HL-60/S4 treated with retinoic acid at 250 ng/mL for 4 days and 3 days (cell line): Measurements from ENCODE around the gene PHRF1.

Experiments
- in situ Hi-C: fragments of 300-500 bp; cut with MboI; formaldehyde crosslinking; loops from 2 replicates; pipeline ENCODE4 v1.7.0; 2022; ENCODE audit warnings: low sequenced_read_pairs

PHRF1 gene, protein sequence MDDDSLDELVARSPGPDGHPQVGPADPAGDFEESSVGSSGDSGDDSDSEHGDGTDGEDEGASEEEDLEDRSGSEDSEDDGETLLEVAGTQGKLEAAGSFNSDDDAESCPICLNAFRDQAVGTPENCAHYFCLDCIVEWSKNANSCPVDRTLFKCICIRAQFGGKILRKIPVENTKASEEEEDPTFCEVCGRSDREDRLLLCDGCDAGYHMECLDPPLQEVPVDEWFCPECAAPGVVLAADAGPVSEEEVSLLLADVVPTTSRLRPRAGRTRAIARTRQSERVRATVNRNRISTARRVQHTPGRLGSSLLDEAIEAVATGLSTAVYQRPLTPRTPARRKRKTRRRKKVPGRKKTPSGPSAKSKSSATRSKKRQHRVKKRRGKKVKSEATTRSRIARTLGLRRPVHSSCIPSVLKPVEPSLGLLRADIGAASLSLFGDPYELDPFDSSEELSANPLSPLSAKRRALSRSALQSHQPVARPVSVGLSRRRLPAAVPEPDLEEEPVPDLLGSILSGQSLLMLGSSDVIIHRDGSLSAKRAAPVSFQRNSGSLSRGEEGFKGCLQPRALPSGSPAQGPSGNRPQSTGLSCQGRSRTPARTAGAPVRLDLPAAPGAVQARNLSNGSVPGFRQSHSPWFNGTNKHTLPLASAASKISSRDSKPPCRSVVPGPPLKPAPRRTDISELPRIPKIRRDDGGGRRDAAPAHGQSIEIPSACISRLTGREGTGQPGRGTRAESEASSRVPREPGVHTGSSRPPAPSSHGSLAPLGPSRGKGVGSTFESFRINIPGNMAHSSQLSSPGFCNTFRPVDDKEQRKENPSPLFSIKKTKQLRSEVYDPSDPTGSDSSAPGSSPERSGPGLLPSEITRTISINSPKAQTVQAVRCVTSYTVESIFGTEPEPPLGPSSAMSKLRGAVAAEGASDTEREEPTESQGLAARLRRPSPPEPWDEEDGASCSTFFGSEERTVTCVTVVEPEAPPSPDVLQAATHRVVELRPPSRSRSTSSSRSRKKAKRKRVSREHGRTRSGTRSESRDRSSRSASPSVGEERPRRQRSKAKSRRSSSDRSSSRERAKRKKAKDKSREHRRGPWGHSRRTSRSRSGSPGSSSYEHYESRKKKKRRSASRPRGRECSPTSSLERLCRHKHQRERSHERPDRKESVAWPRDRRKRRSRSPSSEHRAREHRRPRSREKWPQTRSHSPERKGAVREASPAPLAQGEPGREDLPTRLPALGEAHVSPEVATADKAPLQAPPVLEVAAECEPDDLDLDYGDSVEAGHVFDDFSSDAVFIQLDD (N-terminal part only)

DNA sequence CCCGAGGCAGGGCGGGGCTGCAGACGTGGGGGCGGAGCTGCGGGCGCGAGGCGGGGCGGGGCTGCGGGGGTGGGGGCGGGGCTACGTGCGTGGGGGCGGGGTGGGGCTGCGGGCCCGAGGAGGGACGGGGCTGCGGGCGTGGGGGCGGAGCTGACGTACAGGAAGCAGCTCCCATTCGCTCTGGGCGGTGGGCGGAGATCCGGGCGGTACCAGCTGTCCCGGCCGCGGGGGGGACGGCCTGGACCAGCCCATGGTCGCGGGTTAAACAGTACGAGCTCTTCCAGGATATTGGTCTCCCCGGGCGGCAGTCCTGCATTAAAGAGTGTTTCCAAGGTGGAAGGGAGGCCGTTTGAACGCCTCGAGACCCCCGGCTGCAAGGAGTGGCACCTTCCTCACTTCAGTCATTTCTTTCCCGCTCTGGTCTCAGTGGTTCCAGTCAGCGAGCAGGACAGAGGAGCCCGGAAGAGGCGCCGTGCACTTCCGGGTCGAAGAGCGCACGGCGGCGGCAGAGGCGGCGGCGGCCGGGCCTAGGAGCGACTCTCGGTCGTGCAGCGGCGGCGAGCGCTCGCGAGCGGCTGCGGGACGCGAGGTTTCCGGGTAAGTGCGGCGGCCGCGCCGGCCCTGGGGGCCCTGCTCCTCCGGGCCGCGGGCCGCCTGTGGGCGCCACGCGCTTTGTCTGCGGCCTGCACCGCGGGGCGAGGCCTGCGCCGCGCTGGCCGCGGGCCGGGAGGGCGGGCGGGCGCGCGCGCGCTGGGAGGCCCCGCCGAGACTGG, at the start of gene PHRF1:
Gene PHRF1 (plus strand): TSS at position 475 of the 773 bp plus-strand sequence. CDS start 5,043 bp downstream, outside the sequence.
- in situ Hi-C loops: no loop called here

DNA sequence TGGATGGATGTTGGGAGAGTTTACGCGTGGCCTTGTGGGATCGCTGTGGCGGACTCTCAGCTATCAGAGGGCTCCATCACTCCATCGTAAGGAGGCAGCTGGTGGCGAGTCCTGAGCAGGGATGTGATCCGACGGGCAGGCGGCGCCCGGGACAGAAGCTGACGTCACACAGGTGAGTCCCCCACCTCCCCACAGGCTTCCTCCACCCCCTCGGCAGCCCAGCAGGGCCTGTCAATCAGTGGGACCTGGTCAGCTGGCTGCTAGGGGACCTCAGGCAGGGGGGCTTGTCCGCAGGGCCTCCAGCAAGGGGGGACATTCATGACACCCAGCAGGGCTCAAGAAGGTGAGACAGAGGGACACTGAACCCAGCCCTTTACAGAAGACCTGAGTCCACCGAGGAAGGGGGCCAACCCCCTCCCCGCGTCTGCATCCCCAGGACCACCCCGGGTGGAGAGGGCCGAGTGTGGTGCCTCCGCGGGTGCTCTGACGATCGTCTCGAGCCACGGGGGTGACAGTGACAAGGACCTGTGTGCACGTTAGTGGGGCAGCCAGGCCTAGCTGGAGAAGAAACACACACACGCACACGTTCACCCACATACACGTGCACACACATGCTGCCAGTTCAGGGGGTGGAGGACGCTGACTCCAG, 48.0 kb upstream of the PHRF1 start:
- in situ Hi-C loops: no loop called here

DNA sequence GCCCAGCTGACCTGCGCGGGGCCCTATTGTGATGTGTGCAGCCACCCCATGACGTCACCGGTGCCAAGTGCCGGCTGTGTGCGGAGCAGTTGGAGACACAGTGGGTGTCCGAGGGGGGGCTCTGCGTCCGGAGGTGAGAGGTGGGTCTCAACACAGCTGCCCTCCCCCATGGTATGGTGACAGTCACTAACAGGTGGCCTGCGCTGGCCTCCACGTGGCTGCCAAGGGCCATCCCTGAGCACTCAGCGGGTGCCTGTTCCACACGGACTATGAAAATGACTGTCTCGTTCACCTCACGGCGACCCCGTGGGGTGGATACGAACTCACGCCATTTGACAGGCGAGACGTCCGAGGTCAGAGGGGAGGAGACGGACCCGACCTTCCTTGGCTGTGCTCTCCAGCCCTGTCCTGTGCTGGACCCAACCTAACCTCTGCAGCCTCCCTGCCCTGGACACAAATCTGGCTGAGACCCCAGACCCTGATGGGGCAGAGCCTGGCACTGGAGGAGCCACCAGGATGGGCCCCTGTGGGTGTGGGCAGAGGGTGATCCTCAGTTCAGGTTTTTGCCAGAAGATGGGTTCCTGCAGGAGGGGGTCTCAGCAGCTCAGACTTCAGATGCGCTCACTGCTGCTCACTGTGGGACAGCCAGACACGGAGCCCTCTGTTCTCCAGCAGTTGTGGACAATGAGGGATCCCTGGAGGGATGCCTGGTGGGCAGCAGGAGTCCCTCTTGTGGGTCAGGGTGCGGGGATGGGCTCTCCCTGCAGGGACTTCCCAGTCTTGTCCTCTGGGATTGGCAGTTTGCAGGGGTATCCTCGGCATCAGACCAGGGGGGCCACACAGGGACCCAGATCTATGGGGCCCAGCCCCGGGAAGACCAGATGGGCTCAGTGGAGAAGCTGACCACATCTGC, 47.2 kb upstream of the PHRF1 start:
- in situ Hi-C loops: no loop called here

DNA sequence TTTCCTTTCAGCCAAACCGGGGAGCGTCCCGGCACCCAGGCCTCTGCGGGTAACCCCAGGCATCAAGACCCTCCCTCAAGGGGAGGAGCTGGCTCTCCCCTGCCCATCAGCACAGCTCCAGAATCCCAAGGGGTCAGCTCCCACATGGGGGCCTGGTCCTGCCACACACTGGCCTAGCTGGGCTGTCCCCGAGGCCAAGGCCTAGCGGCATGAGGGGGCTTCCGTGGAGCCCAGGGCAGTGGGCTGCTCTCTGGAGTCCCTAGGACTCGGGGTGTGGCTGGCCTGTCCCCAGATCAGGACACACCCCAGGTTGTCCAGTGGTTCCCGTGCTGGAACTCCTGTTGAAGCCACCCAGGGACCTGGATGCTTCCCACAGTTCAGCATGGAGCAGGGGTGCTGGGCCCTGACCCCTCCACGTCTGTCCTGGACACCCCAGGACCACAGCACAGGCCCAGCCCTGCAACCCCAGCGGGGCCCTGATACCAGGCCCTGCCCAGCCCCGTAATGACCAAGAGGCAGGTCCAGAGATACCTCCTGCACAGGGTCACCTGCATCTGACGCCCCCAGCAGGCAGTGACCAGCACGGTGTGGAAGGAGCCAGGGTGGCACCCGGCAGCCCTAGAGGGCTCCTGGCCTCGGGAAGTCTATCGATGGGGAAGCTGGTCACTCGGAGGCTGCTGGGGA, 46.4 kb upstream of the PHRF1 start:
- in situ Hi-C loops: no loop called here

DNA sequence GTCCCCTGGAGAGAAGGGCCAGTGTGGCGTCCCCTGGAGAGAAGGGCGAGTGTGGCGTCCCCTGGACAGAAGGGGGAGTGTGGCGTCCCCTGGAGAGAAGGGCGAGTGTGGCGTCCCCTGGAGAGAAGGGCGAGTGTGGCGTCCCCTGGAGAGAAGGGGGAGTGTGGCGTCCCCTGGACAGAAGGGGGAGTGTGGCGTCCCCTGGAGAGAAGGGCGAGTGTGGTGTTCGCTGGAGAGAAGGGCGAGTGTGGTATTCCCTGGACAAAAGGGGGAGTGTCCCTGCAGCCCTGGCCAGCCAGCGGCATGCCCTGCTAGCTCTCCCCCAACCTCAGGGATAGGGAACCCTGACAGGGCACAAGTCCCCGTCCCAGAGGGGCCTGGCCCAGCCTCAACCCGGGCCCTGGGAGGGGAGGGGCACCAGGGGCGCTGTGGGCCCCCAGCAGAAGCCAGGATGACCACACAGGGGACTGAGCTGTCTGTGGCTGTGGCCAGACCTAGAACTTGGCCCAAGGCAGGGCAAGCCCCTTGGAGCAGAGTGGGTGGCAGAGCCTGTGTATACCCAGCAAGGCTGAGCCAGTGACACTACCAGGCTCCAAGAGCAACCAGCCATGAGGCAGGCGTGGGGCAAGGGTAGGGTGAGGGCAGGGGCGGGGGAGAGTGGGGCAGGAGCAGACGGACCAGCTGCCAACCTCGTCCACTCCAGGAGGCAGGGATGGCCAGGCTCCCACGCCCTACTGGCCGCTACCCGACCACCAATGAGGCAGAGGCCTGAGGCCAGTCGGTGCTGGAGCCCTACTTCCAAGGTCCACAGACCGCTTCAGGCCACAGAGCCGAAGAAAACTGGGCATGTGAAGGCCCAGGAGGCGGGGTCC, 45.1 kb upstream of the PHRF1 start:
- in situ Hi-C loops: no loop called here

DNA sequence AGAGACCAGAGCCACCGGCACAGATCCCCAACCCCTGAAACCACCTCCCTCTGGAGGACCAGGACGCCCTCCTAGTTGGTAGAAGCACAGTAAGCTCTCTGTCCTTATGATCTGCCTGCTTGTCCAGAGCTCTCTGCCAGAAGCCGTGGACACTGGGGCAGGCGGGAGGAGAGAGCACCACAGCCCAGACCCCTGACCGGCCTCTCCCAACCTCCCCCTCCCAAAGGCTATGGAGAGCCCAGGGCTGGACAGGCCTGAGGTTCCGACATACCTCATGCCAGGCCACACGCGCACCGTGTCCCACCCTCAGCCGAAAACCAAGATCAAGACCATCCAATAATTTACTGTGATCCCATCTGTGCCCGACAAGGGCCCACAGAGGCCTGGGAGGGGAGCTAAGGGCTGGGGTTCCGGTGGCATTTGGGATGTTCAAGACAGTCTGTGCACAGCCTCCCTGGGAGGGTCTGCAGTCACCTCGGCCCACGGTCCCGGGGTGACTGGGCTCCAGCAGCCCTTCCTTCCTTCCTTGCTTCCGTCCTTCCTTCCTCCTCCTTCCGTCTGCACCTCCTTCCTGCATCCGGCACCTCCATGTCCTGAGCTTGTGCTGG, 44.2 kb upstream of the PHRF1 start:
- in situ Hi-C loops: no loop called here

DNA sequence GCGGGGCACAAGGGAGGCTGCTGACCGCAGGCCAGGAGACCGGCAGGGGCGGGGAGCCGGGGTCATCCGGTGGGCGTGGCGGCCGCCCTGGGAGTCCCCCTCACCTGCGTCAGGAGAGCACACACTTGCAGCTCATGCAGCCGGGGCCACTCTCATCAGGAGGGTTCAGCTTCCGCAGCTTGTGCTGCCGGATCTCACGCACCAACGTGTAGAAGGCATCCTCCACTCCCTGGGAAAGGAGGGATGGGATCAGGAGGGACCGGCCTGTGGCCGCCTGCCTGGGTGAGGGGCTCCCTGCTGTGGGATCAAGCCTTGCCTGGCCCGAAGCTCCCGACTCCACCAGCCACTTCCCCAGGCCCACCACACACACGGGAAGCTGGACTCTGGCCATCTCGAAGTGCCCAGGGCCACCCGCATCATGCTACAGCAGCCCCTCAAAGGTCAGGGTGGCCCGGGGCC, 43.7 kb upstream of the PHRF1 start:
- in situ Hi-C loops: no loop called here

DNA sequence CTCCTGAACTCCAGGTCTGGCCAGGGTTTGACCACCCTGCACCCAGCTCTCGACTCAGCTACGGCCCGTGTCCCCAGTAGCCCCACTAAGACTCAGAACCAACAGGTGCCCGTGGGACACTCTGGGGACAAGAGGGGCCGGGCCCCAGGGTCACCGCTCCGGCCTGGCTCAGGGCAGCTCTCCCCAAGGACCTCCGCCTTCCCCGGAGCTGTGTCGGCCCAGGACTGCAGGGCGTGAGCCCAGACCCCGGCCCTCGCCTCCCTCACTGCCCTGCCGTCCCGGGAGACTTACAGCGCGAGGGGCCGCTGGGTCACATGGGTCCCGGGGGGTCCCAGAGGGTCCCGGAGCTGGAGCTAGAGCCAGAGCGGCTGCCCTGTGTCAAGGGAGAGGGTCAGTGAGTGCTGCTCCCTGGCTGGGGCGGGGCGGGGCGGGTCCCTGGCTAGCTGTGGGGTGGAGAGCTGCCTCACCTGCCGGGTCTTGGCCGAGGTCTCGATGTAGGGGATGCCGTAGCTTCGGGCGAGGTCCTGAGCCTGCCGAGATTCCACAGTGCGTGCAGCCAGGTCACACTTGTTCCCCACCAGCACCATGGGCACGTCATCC, 43.2 kb upstream of the PHRF1 start:
- in situ Hi-C loops: no loop called here

DNA sequence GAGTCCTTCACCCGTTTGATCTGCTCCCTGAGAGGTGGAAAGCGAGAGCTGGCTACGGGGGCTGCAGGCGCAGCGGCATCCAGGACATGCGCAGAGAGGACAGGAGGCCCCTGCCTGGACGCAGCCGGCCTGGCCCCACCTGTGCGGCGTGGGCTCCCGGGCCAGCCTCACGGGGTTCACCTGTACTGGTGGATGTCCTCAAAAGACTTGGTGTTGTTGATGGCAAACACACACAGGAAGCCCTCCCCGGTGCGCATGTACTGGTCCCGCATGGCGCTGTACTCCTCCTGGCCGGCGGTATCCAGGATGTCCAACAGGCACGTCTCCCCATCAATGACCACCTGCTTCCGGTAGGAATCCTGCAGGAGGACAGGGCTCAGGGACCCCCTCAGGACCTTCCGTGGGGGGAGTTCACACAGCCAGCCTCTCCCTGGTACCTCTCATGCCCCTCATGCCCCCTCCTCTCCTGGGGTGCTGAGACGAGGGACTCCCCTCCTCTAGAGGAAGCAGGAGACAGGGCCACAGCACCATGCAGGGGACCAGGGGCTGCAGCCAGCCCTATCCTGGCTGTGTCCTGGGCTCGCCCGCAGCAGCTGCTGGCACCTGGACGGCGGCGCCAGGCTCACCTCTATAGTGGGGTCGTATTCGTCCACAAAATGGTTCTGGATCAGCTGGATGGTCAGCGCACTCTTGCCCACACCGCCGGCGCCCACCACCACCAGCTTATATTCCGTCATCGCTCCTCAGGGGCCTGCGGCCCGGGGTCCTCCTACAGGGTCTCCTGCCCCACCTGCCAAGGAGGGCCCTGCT, 42.5 kb upstream of the PHRF1 start:
- in situ Hi-C loops: no loop called here

DNA sequence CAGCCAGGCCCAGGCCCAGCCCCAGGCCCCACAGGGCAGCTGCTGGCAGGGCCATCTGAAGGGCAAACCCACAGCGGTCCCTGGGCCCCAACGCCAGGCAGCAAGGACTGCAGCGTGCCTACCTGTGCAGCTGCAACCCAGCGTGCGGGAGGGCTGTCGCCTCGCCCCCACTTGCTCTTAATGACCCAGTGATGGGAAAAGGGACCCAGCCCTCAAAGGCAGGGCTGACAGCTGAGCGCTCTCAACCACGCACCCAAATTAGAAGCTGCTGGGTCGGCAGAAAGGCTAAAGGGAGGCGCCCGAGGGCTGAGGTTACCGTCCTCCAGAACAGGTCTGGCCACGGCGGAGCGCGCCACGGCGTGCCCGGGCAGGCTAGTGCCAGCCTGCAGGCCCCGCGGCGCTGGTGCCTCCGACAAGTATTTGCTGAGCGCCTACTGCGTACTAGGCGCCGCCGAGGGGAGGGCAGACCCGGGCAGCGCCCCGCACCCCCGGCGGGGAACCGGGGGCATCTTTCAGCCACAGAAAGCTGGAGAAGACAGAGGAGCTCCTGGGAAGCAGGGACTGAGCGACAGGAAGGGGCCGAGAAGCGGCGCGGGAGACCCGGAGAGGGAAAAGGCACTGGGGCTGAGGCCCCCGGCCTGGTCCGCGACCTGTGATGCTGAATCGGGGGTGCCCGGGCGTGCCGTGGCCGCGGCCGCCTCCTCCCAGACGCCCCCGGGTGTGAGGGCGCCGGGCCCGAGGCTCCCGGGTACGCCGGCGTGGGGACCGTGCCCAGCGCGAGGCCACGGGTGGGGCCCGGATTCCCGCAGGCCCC, 41.7 kb upstream of the PHRF1 start:
- in situ Hi-C loops: no loop called here

DNA sequence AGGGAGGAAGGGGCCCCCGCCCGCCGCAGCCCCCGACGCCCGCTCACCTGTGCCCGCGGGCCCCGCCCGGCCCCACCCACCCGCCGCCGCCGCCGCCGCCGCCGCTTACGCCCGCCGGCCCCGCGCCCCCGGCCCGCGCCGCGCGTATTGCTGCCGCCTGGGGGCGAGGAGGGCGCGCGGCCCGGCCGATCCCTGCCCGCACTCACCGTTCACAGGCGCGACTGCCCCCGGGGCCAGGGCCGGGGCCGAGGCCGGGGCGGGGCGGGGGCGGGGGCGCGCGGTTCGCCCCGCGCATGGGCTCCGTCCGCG, 41.1 kb upstream of the PHRF1 start:
- in situ Hi-C loops: no loop called here

DNA sequence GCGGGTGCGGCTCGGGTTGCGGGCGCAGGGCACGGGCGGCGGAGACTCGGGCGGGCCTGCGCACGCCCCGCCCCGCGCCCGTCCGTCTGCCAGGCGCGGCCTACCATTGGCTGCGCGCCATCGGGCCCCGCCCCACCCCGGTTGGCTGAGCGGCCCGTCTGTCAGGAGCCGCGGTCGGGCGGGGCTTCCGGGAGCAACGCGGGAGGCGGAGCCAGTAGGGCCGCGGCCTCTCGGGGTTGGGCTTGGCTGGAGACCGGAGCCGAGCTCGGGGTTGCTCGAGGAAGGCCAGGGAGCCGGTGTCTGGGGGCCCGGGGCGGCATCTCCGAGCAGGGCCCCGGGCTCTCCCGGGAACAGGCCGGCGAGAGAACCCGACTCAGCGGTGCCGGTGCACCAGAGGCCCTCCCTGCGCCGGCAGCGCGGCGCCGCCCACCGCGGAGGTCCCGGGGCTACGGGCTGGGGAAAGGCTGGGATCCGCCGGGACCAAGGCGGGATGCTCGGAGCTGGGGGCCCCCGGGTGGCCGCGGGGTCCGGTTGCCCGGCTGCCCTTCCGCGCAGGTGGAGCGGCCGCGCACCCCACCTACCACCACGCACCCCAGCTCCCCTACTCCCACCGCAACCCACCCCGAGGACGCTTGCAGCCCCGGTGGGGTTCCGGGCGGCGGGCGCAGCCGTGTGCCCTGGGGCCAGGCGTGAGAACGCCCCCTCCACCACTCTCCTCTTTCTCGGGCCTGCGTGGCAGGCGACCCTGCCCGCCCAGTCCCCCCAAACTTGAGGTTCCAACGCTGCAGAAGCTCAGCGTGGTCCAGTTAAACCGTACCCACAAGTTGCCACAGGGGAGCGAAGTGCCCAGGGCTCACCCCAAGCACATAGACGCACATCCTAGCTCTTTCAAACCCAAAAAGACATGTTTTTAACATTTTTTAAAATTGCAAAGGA, 40.5 kb upstream of the PHRF1 start, which contains the start of gene HRAS:
Gene HRAS (minus strand): TSS at position 58 of the 936 bp plus-strand sequence.
- in situ Hi-C loops: no loop called here

DNA sequence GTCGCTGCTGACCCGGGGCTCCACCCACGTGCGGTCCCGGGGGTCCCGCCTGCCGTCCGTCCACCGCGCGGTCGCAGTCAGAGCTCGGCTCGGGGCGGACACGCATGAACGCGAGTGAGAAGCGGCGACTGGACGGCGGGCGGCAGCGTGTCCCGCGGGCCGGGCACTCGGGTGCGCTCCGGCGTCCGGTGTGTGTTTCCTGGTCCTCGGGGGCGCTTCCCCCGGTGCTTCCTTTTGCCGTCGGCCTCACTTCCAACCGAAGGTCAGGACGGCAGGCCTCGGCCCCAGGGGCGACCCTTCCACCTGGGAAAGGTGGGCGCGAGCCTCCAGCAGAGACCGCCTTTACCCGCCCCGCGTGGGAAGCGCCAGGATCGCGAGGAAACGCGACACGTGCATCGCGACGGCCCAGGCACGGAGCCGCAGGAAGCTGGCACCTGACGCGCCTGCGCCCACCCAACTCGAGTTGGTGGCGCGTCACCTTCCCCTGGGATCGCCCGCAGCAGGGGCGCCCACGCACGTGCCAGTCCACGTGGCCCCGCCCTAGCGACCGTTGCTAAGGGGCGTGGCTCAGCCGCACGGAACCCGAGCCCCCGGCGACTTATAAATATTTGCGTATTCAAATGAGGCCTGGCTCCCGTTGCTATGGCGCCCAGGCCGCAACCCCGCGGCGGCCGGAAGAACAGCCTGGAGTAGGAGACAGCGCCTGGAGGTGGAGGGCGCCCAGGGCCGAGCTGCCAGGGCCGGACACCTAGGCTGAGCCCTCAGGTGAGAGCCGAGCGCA, 39.2 kb upstream of the PHRF1 start, which contains the start of gene LRRC56:
Gene LRRC56 (plus strand): TSS at position 687 of the 781 bp plus-strand sequence. CDS start 3,158 bp downstream, outside the sequence.
- in situ Hi-C loops: no loop called here
